ENCODE results near the gene MAP3K1.
A peak's percentile ranks its signal among the peaks of the same experiment; 100 is the strongest.
"Not testable (repeated sequence)": the region's sequence is repeated elsewhere in the genome, so short reads cannot be mapped to it uniquely, and the experiment has no call there.

The MAP3K1 gene

GRCh38 chr5:56814963-56815657 lies at the start of gene MAP3K1:
Gene MAP3K1 (plus strand): TSS chr5:56815549. CDS start chr5:56815574, 25 bp downstream.
- peak; percentile 82 for DNase-seq

GRCh38 chr5:56766926-56767325 lies 48.4 kb upstream of the MAP3K1 start:
- no peak for DNase-seq

- no peak for DNase-seq
Observed at GRCh38 chr5:56769875-56770604, 45.3 kb upstream of the MAP3K1 start.

GRCh38 chr5:56772767-56773166 lies 42.6 kb upstream of the MAP3K1 start:
- no peak for DNase-seq

GRCh38 chr5:56774957-56775356 lies 40.4 kb upstream of the MAP3K1 start:
- DNase-seq: no peak

GRCh38 chr5:56776212-56776846 lies 39.0 kb upstream of the MAP3K1 start:
- not testable (repeated sequence) for DNase-seq

- DNase-seq: no peak
Observed at GRCh38 chr5:56783261-56783660, 32.1 kb upstream of the MAP3K1 start.

GRCh38 chr5:56786346-56786745 lies 29.0 kb upstream of the MAP3K1 start:
- DNase-seq: no peak

GRCh38 chr5:56791396-56791795 lies 24.0 kb upstream of the MAP3K1 start:
- DNase-seq: no peak

GRCh38 chr5:56798521-56798920 lies 16.8 kb upstream of the MAP3K1 start:
- no peak for DNase-seq

- no peak for DNase-seq
Observed at GRCh38 chr5:56800186-56800585, 15.2 kb upstream of the MAP3K1 start.

GRCh38 chr5:56801256-56801655 lies 14.1 kb upstream of the MAP3K1 start:
- no peak for DNase-seq

- no peak for DNase-seq
Observed at GRCh38 chr5:56802205-56802604, 13.1 kb upstream of the MAP3K1 start.

GRCh38 chr5:56803025-56803424 lies 12.3 kb upstream of the MAP3K1 start:
- DNase-seq: no peak

GRCh38 chr5:56803894-56804293 lies 11.5 kb upstream of the MAP3K1 start:
- DNase-seq: no peak

GRCh38 chr5:56807679-56808078 lies 7.7 kb upstream of the MAP3K1 start:
- no peak for DNase-seq

- DNase-seq: no peak
Observed at GRCh38 chr5:56808211-56808610, 7.1 kb upstream of the MAP3K1 start.

- no peak for DNase-seq
Observed at GRCh38 chr5:56810826-56811225, 4.5 kb upstream of the MAP3K1 start.

- DNase-seq: no peak
Observed at GRCh38 chr5:56812110-56812509, 3.2 kb upstream of the MAP3K1 start.

GRCh38 chr5:56813302-56813701 lies 2.0 kb upstream of the MAP3K1 start:
- DNase-seq: no peak

GRCh38 chr5:56814361-56814962 lies 887 bp upstream of the MAP3K1 start:
- DNase-seq: peak; percentile 41

- peak; percentile 61 for DNase-seq
Observed at GRCh38 chr5:56815658-56816545, 553 bp downstream of the MAP3K1 start.

Data from stimulated activated CD4-positive, alpha-beta T cell treated with anti-CD3 and anti-CD28 coated beads, Interleukin-15, amount 100 ng/mL, for 24 hours (primary cell).